ENCODE data around the gene PRXL2B.
"Not testable (repeated sequence)": the region's sequence is repeated elsewhere in the genome, so short reads cannot be mapped to it uniquely, and the experiment has no call there.

The PRXL2B gene

DNA sequence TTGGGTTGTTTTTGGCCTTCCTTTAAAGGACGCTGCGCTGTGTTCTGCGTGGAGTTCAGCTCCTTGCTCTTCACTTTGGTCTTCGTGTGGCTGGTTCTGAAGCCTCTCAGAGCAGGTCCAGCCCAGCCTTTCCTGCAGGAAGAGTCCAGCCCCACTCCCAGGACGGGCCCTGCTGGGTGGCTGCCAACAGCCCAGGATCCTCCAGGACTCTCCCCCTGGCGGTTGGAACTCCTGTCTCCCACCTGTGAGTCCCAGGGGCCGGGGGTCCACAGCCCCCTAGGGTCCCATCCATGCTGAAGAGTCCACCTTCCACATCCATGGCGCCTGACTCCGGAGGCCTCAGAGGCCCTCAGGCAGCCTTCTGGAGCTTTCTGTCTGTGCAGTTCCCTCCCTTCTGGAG, 35.0 kb upstream of the PRXL2B start:
- DNase-seq, result not testable (repeated sequence)

GRCh38 chr1:2552189-2552588, 34.4 kb upstream of the PRXL2B start:
- no peak for DNase-seq

- DNase-seq, result not testable (repeated sequence)
These were observed 33.5 kb upstream of the PRXL2B start for GRCh38 chr1:2553076-2553475.

DNA sequence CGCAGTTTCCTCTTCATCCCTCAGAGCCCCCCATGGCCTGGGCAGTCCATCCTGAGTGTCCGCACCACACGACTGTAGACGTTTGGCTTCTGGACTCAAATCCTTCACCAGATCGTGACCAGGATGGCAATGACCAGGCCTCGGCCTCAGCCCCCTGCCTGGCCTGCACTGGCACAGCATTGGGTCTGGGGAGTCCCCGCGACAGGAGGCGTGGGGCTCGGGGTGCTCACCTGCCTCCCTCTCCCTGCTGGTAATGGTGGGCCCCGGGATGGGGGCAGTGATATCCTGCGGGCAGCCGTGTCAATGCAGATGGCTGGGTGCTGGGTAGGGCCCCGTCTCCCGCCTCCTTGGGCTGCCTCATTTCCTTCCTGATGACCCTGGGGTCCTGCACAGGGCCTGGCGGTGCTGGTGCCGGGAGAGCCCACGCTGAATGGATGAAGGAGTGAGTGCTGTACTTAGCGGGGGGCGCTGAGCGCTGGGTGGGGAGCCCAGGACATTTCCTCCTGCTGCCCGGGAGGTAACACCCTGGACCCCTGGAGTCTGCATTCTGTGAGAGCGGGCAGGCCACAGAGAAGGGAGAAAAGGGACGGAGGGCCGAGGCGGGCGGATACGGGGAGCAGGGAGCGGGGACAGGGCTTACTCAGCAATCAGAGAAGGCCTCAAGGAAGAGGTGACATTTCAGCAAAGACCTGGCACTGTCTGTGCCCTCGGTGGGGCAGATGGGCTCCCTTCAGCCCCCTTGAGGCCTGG, 32.5 kb upstream of the PRXL2B start:
- no peak for DNase-seq

- peak; percentile 76 for DNase-seq
These were observed 31.8 kb upstream of the PRXL2B start for GRCh38 chr1:2554621-2555387.

DNA sequence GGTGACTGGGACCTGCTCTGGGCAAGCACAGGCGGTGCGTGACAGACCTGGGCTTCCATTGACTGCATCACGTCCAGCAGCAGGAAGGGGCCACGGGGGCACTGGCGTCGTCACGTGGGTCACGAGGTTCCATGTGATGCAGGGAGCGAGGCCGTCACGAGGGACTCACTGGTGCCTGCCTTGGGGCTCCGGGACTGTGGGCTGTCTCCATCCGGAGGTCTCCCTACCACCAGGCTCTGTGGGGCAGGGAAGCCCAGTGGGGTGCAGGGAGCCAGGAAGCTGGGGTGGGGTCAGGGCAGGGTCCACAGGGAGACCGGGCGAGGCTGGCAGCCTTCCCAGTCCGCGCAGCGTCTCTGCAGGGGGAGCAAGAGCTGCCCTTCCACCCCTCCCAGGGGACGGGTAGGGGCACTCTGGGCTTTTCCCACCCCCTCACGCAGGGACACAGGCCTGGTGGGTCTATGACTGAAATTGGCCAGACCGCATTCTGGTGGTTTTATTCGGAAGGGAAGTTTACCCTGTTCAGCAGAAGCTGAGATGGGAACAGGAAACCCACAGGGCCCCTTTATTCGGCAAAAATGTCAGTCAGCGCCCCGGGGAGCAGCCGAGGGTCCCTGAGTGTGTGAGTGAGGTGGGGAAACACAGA, 30.8 kb upstream of the PRXL2B start:
- peak; percentile 75 for DNase-seq

GRCh38 chr1:2556277-2556677, 30.3 kb upstream of the PRXL2B start, which contains the start of gene TNFRSF14:
Gene TNFRSF14, plus strand, starts transcription at chr1:2556371. Its CDS starts 294 bp downstream, at chr1:2556665.
- DNase-seq, result peak; percentile 80

DNA sequence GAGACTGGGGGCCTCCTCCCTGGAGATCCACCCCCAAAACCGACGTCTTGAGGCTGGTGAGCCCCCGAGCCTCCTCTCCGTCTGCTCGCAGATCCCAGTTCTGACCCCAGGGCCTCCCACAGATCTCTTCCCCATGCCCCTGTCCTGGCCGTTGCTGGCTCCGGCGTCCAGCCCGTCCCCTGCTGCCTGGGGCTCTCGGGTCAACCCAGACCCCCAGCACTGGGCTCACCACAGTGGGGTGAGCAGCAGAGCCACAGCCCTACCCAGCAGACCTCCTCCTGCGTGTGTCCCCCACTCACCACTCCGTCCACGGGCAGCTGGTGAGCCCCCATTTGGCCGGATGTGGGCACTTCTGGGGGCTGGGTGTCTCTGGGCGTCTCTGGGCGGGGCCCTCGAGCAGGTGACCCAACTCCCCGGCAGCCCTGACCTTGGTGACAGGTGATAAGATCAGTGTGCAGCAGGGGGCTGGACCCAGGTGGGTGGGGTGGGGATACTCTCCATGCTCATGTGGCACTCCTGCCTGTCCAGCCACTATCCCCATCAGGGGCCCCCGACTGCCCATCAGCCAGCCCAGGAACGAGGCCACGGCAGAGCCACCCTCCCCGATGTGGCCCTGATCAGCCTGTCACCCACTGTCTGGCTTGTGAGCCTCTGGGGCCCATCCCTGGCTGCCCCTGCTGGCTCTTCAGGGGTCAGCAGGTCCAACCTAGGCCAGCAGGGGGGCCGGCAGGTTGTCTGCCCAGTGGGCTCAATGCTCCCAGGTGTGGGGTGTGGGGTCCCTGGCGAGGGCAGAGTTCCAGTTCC, 29.7 kb upstream of the PRXL2B start:
- peak; percentile 56 for DNase-seq

GRCh38 chr1:2557482-2558400, 28.8 kb upstream of the PRXL2B start:
- DNase-seq, result no peak

GRCh38 chr1:2558420-2558819, 28.2 kb upstream of the PRXL2B start:
- DNase-seq, result no peak

- DNase-seq, result no peak
These were observed 27.7 kb upstream of the PRXL2B start for GRCh38 chr1:2558861-2559260.

- DNase-seq, result no peak
These were observed 26.9 kb upstream of the PRXL2B start for GRCh38 chr1:2559509-2560298.

- DNase-seq, result no peak
These were observed 26.1 kb upstream of the PRXL2B start for GRCh38 chr1:2560299-2561073.

DNA sequence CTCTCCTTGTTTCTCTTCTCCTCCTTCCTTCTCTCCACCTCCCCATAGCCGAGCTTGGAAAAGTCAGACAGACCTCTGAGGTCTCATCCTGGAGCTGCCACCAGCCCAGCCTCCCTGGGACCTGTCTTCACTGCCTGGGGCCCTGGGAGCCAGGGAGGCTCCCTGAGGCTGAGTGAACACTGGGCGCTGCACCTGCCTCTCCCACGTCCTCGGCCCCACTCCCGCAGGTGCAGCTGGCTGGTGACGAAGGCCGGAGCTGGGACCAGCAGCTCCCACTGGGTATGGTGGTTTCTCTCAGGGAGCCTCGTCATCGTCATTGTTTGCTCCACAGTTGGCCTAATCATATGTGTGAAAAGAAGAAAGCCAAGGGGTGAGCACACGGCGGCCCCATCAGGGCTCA, 25.1 kb upstream of the PRXL2B start:
- no peak for DNase-seq

GRCh38 chr1:2561898-2562895, 24.4 kb upstream of the PRXL2B start:
- peak; percentile 34 for DNase-seq

DNA sequence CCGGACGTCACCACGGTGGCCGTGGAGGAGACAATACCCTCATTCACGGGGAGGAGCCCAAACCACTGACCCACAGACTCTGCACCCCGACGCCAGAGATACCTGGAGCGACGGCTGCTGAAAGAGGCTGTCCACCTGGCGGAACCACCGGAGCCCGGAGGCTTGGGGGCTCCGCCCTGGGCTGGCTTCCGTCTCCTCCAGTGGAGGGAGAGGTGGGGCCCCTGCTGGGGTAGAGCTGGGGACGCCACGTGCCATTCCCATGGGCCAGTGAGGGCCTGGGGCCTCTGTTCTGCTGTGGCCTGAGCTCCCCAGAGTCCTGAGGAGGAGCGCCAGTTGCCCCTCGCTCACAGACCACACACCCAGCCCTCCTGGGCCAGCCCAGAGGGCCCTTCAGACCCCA, 23.4 kb upstream of the PRXL2B start:
- no peak for DNase-seq

GRCh38 chr1:2564006-2564814, 22.4 kb upstream of the PRXL2B start:
- DNase-seq, result no peak

Data from CD4-positive, alpha-beta T cell treated with Interleukin-6 for 4 hours (primary cell).